ENCODE measurements around the gene POLDIP3.
"Not testable (repeated sequence)": the region's sequence is repeated elsewhere in the genome, so short reads cannot be mapped to it uniquely, and the experiment has no call there.

Gene POLDIP3

DNA sequence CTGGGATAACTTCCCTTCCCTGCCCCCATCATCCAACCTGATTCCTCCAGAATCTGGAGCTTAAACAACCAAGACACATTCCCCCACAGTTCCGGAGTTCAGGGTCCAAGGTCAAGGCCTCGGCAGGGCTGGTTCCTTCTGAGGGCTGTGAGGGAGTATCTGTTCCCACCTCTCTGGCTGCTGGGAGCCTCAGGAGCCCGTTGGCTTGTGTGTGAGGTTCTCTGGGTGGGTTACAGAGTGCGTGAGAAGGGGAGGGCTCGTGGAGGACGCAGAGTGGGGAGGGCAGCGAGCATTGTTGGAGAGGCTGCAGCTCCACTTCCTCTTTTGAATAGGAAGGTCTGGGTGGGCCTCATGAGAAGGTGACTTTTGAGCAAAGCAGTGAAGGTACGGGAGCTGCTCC, 52.4 kb downstream of the POLDIP3 start:
- no peak overlapping the region for H3K4me3 ChIP-seq (ENCODE audit: low read depth, low read length)
- TF ChIP-seq, protein P1, sequence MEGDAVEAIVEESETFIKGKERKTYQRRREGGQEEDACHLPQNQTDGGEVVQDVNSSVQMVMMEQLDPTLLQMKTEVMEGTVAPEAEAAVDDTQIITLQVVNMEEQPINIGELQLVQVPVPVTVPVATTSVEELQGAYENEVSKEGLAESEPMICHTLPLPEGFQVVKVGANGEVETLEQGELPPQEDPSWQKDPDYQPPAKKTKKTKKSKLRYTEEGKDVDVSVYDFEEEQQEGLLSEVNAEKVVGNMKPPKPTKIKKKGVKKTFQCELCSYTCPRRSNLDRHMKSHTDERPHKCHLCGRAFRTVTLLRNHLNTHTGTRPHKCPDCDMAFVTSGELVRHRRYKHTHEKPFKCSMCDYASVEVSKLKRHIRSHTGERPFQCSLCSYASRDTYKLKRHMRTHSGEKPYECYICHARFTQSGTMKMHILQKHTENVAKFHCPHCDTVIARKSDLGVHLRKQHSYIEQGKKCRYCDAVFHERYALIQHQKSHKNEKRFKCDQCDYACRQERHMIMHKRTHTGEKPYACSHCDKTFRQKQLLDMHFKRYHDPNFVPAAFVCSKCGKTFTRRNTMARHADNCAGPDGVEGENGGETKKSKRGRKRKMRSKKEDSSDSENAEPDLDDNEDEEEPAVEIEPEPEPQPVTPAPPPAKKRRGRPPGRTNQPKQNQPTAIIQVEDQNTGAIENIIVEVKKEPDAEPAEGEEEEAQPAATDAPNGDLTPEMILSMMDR (IDR thresholded peaks at IDR 0.05; ENCODE audit: low read depth, low read length), result no peak

- TF ChIP-seq, protein P1 (IDR thresholded peaks at IDR 0.05; ENCODE audit: low read depth, low read length), result no peak
- H3K4me3 ChIP-seq (ENCODE audit: low read depth, low read length), result no peak overlapping the region
Observed at GRCh38 chr22:42561856-42562255, 52.8 kb downstream of the POLDIP3 start.

- TF ChIP-seq, protein P1 (IDR thresholded peaks at IDR 0.05; ENCODE audit: low read depth, low read length), result peak; percentile 23; the same call in 1 of the 2 replicates
- no peak overlapping the region for H3K4me3 ChIP-seq (ENCODE audit: low read depth, low read length)
Observed at GRCh38 chr22:42560781-42561180, 53.9 kb downstream of the POLDIP3 start.

GRCh38 chr22:42560381-42560780, 54.3 kb downstream of the POLDIP3 start:
- TF ChIP-seq, protein P1 (IDR thresholded peaks at IDR 0.05; ENCODE audit: low read depth, low read length), result no peak
- H3K4me3 ChIP-seq (ENCODE audit: low read depth, low read length), result no peak overlapping the region

DNA sequence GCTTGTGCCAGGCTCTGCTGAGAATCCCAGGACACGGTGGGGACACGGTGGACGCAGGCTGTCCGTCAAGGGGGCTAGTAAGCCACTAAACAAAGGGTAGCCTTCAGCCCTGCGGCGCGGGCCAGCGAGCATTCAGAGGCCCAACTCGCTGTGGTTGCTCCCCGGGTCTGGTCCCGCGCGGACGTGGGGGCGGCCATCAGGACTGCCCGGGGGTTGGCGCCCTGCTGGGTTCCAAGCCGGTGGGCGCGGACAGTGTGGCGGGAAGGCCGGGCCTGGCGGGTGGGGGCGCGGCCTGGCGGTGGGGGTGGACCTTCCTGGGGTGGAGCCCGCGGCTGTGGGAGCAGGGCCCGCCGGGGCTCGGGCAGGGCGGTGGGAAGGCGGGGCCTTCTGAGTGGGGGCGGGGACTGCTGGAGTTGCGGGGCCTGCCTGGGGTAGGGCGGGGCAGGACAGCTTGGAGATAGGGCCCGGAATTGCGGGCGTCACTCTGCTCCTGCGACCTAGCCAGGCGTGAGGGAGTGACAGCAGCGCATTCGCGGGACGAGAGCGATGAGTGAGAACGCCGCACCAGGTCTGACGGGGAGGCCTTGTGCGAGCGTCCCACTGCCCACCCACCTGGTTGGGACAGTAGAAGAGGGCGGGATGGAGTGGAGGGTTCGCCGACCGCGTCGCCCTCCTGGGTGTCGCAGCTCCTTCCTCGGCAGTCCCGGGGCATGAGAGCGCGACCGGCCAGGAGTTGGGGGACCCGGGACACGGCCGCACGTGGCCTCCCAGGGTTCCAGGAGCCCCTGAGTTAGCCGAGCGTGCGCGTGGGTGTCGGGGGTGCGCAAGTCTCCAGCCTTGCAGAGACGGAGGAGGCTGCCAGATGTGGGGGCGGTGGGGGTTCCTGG, 61.0 kb downstream of the POLDIP3 start, which contains the start of gene SERHL2:
SERHL2 (plus strand) TSS at position 482 of the 887 bp plus-strand sequence; CDS start at position 547, 65 bp downstream.
- TF ChIP-seq, protein P1 (IDR thresholded peaks at IDR 0.05; ENCODE audit: low read depth, low read length), result no peak
- peak within 1 kb of the TSS; percentile 56 for H3K4me3 ChIP-seq (ENCODE audit: low read depth, low read length)

DNA sequence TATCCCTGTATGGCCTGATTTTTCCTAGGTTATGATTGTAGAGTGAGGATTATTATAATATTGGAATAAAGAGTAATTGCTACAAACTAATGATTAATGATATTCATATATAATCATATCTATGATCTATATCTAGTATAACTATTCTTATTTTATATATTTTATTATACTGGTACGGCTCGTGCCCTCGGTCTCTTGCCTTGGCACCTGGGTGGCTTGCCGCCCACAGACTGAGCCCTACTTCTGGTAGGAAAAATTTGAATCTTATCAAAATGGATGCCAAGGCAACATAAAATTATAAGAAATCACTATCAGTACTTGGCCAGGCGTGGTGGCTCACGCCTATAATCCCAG, 62.4 kb downstream of the POLDIP3 start:
- not testable (repeated sequence) for H3K4me3 ChIP-seq (ENCODE audit: low read depth, low read length)

DNA sequence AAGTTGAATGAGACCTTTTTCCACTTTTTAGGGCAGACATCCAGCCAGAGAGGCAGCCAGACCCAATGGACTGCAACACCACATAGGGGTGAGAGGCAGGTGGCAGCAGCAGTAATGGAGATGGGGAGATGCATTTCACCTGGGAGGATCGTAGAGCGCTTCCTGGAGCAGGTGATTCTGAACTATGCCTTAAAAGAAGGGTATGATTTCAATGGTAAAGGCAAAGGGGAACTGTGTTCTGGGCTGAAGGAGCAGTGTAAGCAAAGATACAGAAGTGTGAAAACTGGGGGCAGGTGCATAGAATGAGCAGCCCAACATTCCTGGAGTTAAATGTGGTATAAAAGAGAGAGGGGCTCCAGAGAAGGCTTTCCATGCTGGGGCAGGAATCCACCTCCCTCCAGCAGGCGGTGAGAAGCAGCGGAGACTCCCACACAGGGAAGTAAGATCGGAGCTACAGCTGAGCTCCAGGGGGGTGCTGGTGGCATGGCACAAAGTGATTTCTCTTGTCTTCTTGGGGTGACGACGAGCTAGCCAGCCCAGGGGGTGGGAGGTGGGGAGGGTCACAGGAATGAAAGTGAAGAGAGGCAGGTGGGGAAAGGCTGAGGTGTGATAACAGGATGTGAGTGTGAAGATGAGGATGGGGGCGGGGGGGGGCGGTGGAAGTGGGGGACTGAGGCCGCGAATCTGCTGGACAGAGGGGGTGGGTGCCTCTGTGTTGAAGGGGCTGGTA, 65.2 kb downstream of the POLDIP3 start:
- TF ChIP-seq, protein P1 (IDR thresholded peaks at IDR 0.05; ENCODE audit: low read depth, low read length), result no peak
- H3K4me3 ChIP-seq (ENCODE audit: low read depth, low read length), result no peak overlapping the region

Measured in WI38 (cell line).